ENCODE results near the gene SLC25A1.
"Not testable (repeated sequence)": the region's sequence is repeated elsewhere in the genome, so short reads cannot be mapped to it uniquely, and the experiment has no call there.

The SLC25A1 gene

GRCh38 chr22:19167106-19167869, 11.2 kb downstream of the SLC25A1 start:
- DNase-seq (ENCODE audit: low read depth in 2 of 2): no peak

- DNase-seq (ENCODE audit: low read depth in 2 of 2): no peak
Observed at GRCh38 chr22:19166421-19166820, 12.1 kb downstream of the SLC25A1 start.

- DNase-seq (ENCODE audit: low read depth in 2 of 2): no peak
Observed at GRCh38 chr22:19164425-19164824, 14.1 kb downstream of the SLC25A1 start.

- DNase-seq (ENCODE audit: low read depth in 2 of 2): not testable (repeated sequence)
Observed at GRCh38 chr22:19158649-19159048, 19.9 kb downstream of the SLC25A1 start.

GRCh38 chr22:19156109-19156508, 22.4 kb downstream of the SLC25A1 start:
- DNase-seq (ENCODE audit: low read depth in 2 of 2): not testable (repeated sequence)

GRCh38 chr22:19152942-19153883, 25.3 kb downstream of the SLC25A1 start:
- DNase-seq (ENCODE audit: low read depth in 2 of 2): no peak

GRCh38 chr22:19151329-19152191, 27.0 kb downstream of the SLC25A1 start:
- no peak for DNase-seq (ENCODE audit: low read depth in 2 of 2)

- no peak for DNase-seq (ENCODE audit: low read depth in 2 of 2)
Observed at GRCh38 chr22:19150482-19151328, 27.8 kb downstream of the SLC25A1 start.

- DNase-seq (ENCODE audit: low read depth in 2 of 2): no peak
Observed at GRCh38 chr22:19149991-19150390, 28.5 kb downstream of the SLC25A1 start, which contains the start of gene GSC2. GSC2 (minus strand) TSS chr22:19150292; CDS start chr22:19150283, 9 bp downstream.

GRCh38 chr22:19149047-19149883, 29.3 kb downstream of the SLC25A1 start:
- DNase-seq (ENCODE audit: low read depth in 2 of 2): peak in 1 of 2 donors; percentile 24

GRCh38 chr22:19148417-19149046, 30.0 kb downstream of the SLC25A1 start:
- DNase-seq (ENCODE audit: low read depth in 2 of 2): no peak

- no peak for DNase-seq (ENCODE audit: low read depth in 2 of 2)
Observed at GRCh38 chr22:19147195-19147780, 31.2 kb downstream of the SLC25A1 start.

- no peak for DNase-seq (ENCODE audit: low read depth in 2 of 2)
Observed at GRCh38 chr22:19146215-19146968, 32.1 kb downstream of the SLC25A1 start.

- peak; percentile 19 to 30 for DNase-seq (ENCODE audit: low read depth in 2 of 2)
Observed at GRCh38 chr22:19143967-19144400, 34.6 kb downstream of the SLC25A1 start.

- no peak for DNase-seq (ENCODE audit: low read depth in 2 of 2)
Observed at GRCh38 chr22:19143212-19143611, 35.3 kb downstream of the SLC25A1 start.

GRCh38 chr22:19142394-19142793, 36.1 kb downstream of the SLC25A1 start:
- no peak for DNase-seq (ENCODE audit: low read depth in 2 of 2)

GRCh38 chr22:19139974-19140373, 38.6 kb downstream of the SLC25A1 start:
- no peak for DNase-seq (ENCODE audit: low read depth in 2 of 2)

- no peak for DNase-seq (ENCODE audit: low read depth in 2 of 2)
Observed at GRCh38 chr22:19139001-19139356, 39.6 kb downstream of the SLC25A1 start.

Measured in stimulated activated CD4-positive, alpha-beta T cell treated with anti-CD3 and anti-CD28 coated beads, Interleukin-4, amount 100 ng/mL, for 48 hours (primary cell).